Keratinocyte (primary cell): ENCODE data around the gene MED15. TPM values are rescaled to one million over a fixed set of nuclear protein-coding genes. Genes with fewer than 3 reads are reported as not detected.
A peak's percentile ranks its signal among the peaks of the same experiment; 100 is the strongest.

Experiments used
- DNase-seq: peaks from one replicate; pipeline ENCODE4 v3.0.0-alpha.2; 2011; ENCODE audit warnings: low read depth, missing footprints, low spot score
- FAIRE-seq: peaks from 2 replicates; lab custom pipeline; 2011; peaks lifted over from hg19 to GRCh38; lab: Jason Lieb, UNC
- H2AFZ ChIP-seq: 2 replicates; pipeline ENCODE4 v1.6.0; 2012; ENCODE audit warnings: low read length, control low read depth, inconsistent platforms; ENCODE audit not compliant: control insufficient read depth
- H3K27ac ChIP-seq: 2 replicates; pipeline ENCODE4 v1.5.1; 2011; ENCODE audit warnings: low read length; ENCODE audit not compliant: control insufficient read depth, insufficient read depth
- H3K27me3 ChIP-seq: 3 replicates; pipeline ENCODE4 v1.6.0; 2011; ENCODE audit warnings: low read length; ENCODE audit not compliant: control insufficient read depth, insufficient read depth; ENCODE audit errors: extremely low read depth
- H3K36me3 ChIP-seq, 2 experiments: 2 replicates in 1 of 2; 3 replicates in 1 of 2; pipeline ENCODE4 v1.5.1; 2011; ENCODE audit warnings: low read length in 2 of 2, mild to moderate bottlenecking in 1 of 2; ENCODE audit not compliant: control insufficient read depth in 2 of 2, insufficient read depth in 2 of 2; ENCODE audit errors: extremely low read depth in 1 of 2
- H3K4me1 ChIP-seq: 3 replicates; pipeline ENCODE4 v1.5.1; 2011; ENCODE audit warnings: low read length; ENCODE audit not compliant: control insufficient read depth, insufficient read depth; ENCODE audit errors: extremely low read depth
- H3K4me2 ChIP-seq: 3 replicates; pipeline ENCODE4 v1.6.0; 2011; ENCODE audit warnings: low read depth, low read length; ENCODE audit not compliant: control insufficient read depth, insufficient read depth; ENCODE audit errors: extremely low read depth
- H3K4me3 ChIP-seq, 3 experiments: fragments of 200-600 bp in 1 of 3; sonication (generic) in 1 of 3; 2 replicates in 2 of 3; 3 replicates in 1 of 3; pipeline ENCODE4 v1.5.1; 2011 to 2016; ENCODE audit warnings: low read length in 3 of 3, mild to moderate bottlenecking in 3 of 3, control low read depth in 2 of 3, inconsistent platforms in 1 of 3, low read depth in 1 of 3, mixed read lengths in 1 of 3, mixed run types in 1 of 3, moderate library complexity in 1 of 3; ENCODE audit not compliant: control insufficient read depth in 2 of 3, insufficient read depth in 2 of 3; ENCODE audit errors: extremely low read depth in 1 of 3
- H3K79me2 ChIP-seq: 2 replicates; pipeline ENCODE4 v1.6.0; 2012; ENCODE audit warnings: low read length; ENCODE audit not compliant: control insufficient read depth, insufficient read depth
- H3K9ac ChIP-seq: 3 replicates; pipeline ENCODE4 v1.6.0; 2011; ENCODE audit warnings: low read length; ENCODE audit not compliant: control insufficient read depth, insufficient read depth; ENCODE audit errors: extremely low read depth
- H3K9me1 ChIP-seq: 3 replicates; pipeline ENCODE4 v1.6.0; 2011; ENCODE audit warnings: low read length; ENCODE audit not compliant: control insufficient read depth, insufficient read depth; ENCODE audit errors: extremely low read depth
- H3K9me3 ChIP-seq: 2 replicates; pipeline ENCODE4 v1.5.1; 2012; ENCODE audit warnings: low read depth, low read length; ENCODE audit not compliant: control insufficient read depth
- H4K20me1 ChIP-seq: 3 replicates; pipeline ENCODE4 v1.6.0; 2011; ENCODE audit warnings: low read length; ENCODE audit not compliant: control insufficient read depth, insufficient read depth; ENCODE audit errors: extremely low read depth
- CTCF ChIP-seq, 3 experiments: IDR thresholded peaks in 1 of 3; conservative IDR thresholded peaks in 1 of 3; optimal IDR thresholded peaks in 1 of 3; 2 replicates in 2 of 3; 3 replicates in 1 of 3; pipeline versions ENCODE3 to v1.5.1; 2011; ENCODE audit warnings: low read length in 3 of 3, mild to moderate bottlenecking in 3 of 3, moderate library complexity in 2 of 3, control low read depth in 1 of 3, inconsistent platforms in 1 of 3; ENCODE audit not compliant: insufficient read depth in 2 of 3; ENCODE audit errors: extremely low read depth in 1 of 3
- EZH2 ChIP-seq: IDR thresholded peaks from one replicate; pipeline ENCODE4 v1.6.1; 2012; ENCODE audit warnings: inconsistent platforms, mild to moderate bottlenecking, low read length, moderate library complexity
- dilution Hi-C: fragments of 300-500 bp; cut with MboI; formaldehyde crosslinking; loops from one replicate; pipeline ENCODE4 v1.7.0; 2020; ENCODE audit warnings: low sequenced_read_pairs; ENCODE audit not compliant: extremely low pct_ligation_motif_present
- polyA plus RNA-seq, 5 experiments: library from polyadenylated mRNA; depleted of rRNA in 3 of 5; stranded (reverse) in 3 of 5; stranded (forward) in 1 of 5; unstranded in 1 of 5; fragments of >200 nt; gene quantifications; 1 replicate in 1 of 5; 2 replicates in 3 of 5; 3 replicates in 1 of 5; pipeline versions ENCODE4 v1.2.1 to v1.2.3, GENCODE V29; 2011 to 2012; ENCODE audit warnings: missing spikeins in 2 of 5, low read depth in 1 of 5, low replicate concordance in 1 of 5

Gene MED15
- polyA plus RNA-seq, 1 donor (not counting 4 experiments of a cell fraction or from before 2014, with no cell fraction given): 24.9 TPM

GRCh38 chr22:20533879-20534265, 26.5 kb downstream of the MED15 start:
- Histone ChIP-seq H3K79me2 (peaks cover 74% of the 10 kb centered on the region), H3K9ac (peak overlapping the region; percentile 45), H3K9me1 (peaks cover 4% of the 10 kb centered on the region), H3K4me3 (no peak overlapping the region), H3K36me3 (peaks cover 11 to 29% of the 10 kb centered on the region in 2 experiments), H3K4me2 (peak overlapping the region; percentile 55), H2AFZ (no peak overlapping the region), H3K27me3 (no peaks in the 10 kb centered on the region), H4K20me1 (peaks cover 3% of the 10 kb centered on the region), H3K9me3 (no peaks in the 10 kb centered on the region), H3K27ac (peak overlapping the region; percentile 96), H3K4me1 (peaks cover 50% of the 10 kb centered on the region)
- no peak for DNase-seq
- TF ChIP-seq CTCF (optimal IDR thresholded peaks at IDR 0.05 in 1 of 3, IDR thresholded peaks at IDR 0.05 in 1 of 3, conservative IDR thresholded peaks at IDR 0.05 in 1 of 3; ENCODE audit: extremely low read depth in 1 of 3, insufficient read depth in 2 of 3, low read length in 3 of 3): no peak
- TF ChIP-seq EZH2: no peak
- no peak for FAIRE-seq
- dilution Hi-C loops: no loop called here

GRCh38 chr22:20536590-20537324, 29.3 kb downstream of the MED15 start:
- Histone ChIP-seq H3K9me1 (peaks cover 4% of the 10 kb centered on the region), H3K4me1 (peaks cover 24% of the 10 kb centered on the region), H4K20me1 (peaks cover 3% of the 10 kb centered on the region), H3K9ac (no peak overlapping the region), H3K79me2 (peaks cover 87% of the 10 kb centered on the region), H3K36me3 (peaks cover 10 to 32% of the 10 kb centered on the region in 2 experiments), H3K27me3 (no peaks in the 10 kb centered on the region), H3K27ac (no peak overlapping the region), H2AFZ (no peak overlapping the region), H3K4me2 (no peak overlapping the region), H3K4me3 (no peak overlapping the region), H3K9me3 (no peaks in the 10 kb centered on the region)
- dilution Hi-C loops: no loop called here
- TF ChIP-seq EZH2 (no peak), CTCF (optimal IDR thresholded peaks at IDR 0.05 in 1 of 3, IDR thresholded peaks at IDR 0.05 in 1 of 3, conservative IDR thresholded peaks at IDR 0.05 in 1 of 3; ENCODE audit: extremely low read depth in 1 of 3, insufficient read depth in 2 of 3, low read length in 3 of 3) (no peak)
- DNase-seq (no peak), FAIRE-seq (no peak)
